ENCODE measurements around the gene ABAT. TPM values are rescaled to one million over a fixed set of nuclear protein-coding genes. Genes with fewer than 3 reads are reported as not detected.
"Not testable (repeated sequence)": the region's sequence is repeated elsewhere in the genome, so short reads cannot be mapped to it uniquely, and the experiment has no call there.

ABAT gene
- total RNA-seq, 2 experiments from 2014 or later: 5.4 to 6.0 TPM

DNA sequence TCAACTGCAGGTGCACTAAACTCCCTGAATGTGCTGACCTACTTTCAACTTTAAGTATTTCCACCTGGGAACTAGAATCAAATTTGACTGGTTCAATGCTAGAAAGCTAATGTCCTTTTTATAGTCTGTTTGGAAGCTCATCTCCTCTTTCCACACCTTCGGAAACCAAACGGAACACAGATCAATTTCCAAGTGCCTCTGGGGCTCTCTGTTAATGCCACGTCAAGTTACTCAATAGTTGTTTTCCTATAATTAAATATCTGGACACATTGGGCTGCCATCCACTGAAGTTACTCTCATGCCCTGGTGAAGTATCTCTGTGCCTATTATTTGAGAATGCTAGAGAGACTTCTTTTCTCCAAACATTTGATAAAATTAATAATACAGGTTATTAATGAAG, 29.7 kb downstream of the ABAT start:
- Mint-ChIP-seq H3K27ac (no peak overlapping the region), H3K9me3 (no peaks in the 10 kb centered on the region), H3K27me3 (no peaks in the 10 kb centered on the region), H3K36me3 (no peaks in the 10 kb centered on the region), H3K4me3 (no peak overlapping the region), H3K4me1 (no peaks in the 10 kb centered on the region)
- ATAC-seq (ENCODE audit: low read depth): no peak
- POLR2A ChIA-PET: no interaction called here
- no peak for DNase-seq

DNA sequence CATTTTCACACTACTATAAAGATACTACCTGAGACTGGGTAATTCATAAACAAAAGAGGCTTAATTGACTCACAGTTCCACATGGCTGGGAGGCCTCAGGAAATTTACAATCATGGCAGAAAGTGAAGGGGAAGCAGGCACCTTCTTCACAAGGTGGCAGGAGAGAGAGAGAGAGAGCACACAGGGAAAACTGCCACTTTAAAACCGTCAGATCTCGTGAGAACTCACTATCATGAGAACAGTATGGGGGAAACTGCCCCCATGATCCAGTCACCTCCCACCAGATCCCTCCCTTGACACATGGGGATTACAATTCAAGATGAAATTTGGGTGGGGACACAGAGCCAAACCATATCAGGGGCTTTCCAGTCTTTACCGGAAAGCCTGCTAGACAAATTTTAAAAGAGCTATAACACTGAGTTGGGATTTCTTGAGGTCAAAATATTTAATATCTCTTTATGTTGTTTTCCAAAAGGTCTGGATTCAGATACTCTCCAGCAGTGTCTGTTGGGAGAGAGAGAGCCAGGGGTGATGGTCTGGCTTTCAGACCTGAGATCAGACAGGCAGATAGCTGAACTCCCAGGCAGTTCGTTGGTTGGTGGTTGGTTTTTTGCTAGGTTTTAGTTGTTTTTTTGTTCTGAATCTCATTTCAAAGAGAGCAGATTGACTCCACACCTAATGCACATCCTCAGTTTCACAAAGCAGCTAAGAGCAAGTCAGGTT, 30.8 kb downstream of the ABAT start:
- H3K9me3 Mint-ChIP-seq; H3K4me1 Mint-ChIP-seq; H3K27me3 Mint-ChIP-seq; DNase-seq; ATAC-seq (ENCODE audit: low read depth); H3K4me3 Mint-ChIP-seq; POLR2A ChIA-PET; H3K27ac Mint-ChIP-seq; H3K36me3 Mint-ChIP-seq: not testable (repeated sequence)

DNA sequence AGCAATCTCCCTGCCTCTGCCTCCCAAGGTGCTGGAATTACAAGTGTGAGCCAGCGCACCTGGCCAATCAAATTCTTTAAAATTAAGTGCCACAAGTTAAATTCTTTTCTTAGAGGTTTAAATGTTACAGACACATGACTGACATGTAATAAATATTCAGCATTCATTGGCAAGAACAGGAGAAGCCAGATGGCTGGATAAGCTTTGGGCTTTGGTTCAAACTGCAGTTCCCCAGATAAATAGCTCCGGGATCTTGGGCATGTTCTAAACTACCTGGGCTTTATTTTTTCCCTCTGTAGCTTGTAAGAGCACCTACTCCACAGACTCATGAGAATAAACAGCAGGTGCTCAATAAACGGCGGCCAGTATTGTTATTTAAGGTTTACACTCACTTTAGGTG, 34.1 kb downstream of the ABAT start:
- peaks cover 2% of the 10 kb centered on the region for H3K36me3 Mint-ChIP-seq
- H3K9me3 Mint-ChIP-seq: peaks cover 4% of the 10 kb centered on the region
- ATAC-seq (ENCODE audit: low read depth): no peak
- no peaks in the 10 kb centered on the region for H3K27me3 Mint-ChIP-seq
- peaks cover 3% of the 10 kb centered on the region for H3K4me1 Mint-ChIP-seq
- no peak overlapping the region for H3K4me3 Mint-ChIP-seq
- DNase-seq: no peak
- H3K27ac Mint-ChIP-seq: no peak overlapping the region
- POLR2A ChIA-PET: no interaction called here

DNA sequence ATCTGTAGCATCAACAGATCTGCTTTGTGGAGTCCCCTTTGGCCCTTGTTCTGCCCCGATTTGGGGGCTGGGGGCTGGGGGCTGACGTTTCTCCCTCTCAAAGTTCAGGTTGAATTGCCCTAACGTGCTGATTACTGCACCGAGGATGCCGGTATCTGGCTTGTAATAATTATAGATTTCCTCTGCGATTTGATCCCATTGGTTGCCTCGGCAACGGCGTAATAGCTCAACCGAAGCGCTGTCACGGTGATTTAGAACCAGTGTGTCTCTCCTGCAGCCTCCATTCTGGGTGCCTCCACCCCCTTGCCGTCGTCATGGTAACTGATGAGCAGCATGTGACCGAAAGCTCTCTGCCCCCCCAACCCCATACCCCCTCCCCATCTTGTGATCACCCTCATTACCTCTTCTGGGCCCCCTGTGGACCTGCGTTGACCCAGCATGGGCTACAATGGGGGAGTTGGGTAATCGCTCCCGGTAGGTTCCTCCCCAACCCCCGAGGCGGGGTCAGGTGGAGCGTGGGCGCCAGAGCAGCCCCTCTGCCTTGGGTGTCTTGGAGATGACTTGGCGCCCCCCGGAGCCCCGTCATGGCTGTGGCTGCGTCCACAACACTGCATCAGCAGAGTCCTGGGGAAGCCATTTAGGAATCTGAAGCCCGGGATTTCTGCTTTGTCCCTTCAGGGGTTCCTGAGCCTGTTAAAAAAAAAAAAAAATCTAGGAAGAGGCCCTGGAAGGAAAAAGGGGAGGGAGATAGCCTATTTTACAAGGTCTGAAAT, 38.4 kb downstream of the ABAT start:
- POLR2A ChIA-PET: no interaction called here
- Mint-ChIP-seq H3K27ac (no peak overlapping the region), H3K36me3 (peaks cover 2% of the 10 kb centered on the region), H3K9me3 (peaks cover 4% of the 10 kb centered on the region), H3K27me3 (no peaks in the 10 kb centered on the region), H3K4me3 (no peak overlapping the region), H3K4me1 (peaks cover 3% of the 10 kb centered on the region)
- no peak for ATAC-seq (ENCODE audit: low read depth)
- no peak for DNase-seq

DNA sequence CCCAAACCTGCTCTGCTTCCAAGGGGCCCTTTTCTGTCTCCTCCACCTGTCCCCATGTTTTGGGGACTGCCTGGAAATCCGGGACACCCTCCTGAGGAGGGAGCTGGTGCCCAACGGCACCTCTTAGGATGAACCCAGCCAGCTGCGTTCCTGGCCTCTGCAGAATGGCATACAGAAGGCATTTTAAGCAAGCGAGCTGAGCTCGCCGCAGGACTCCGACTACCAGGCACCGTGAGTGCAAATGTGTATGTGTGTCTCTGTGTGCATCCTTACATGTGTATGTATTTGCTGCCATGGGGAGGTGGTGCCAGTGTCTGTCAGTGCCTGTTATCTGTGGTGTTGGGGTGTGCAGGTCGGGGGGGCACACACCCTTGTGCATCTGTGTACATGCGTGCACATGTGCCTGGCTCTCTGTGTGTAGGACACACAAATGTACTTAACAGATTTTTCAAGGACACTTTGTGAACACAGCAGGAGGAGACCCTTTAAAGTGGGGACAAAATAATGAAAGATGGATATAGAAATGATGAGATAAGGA, 39.3 kb downstream of the ABAT start:
- Mint-ChIP-seq H3K36me3 (peaks cover 2% of the 10 kb centered on the region), H3K27ac (no peak overlapping the region), H3K9me3 (peaks cover 6% of the 10 kb centered on the region), H3K4me1 (peaks cover 3% of the 10 kb centered on the region), H3K27me3 (no peaks in the 10 kb centered on the region), H3K4me3 (no peak overlapping the region)
- ATAC-seq (ENCODE audit: low read depth) (no peak), DNase-seq (no peak)
- POLR2A ChIA-PET: no interaction called here

DNA sequence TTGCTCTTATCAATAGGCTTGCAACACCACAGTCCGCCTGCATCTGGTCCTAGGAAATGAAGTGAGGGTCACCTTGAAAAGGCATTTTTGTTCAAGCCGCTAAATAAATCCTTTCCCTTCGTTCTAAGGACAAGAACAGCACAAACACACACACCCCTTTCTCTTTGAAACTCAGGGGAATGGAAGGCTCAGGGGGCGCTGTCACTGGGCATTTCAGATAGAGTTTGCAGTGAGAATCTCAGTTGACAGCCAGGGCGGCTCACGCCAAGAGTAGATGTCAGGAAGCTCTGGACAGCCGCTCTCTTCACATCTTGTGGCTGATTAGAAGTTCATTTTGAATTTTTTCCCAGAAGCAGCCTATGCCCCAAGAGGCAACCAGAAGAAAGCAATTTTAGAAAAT, 39.8 kb downstream of the ABAT start:
- Mint-ChIP-seq H3K4me3 (no peak overlapping the region), H3K36me3 (peaks cover 2% of the 10 kb centered on the region), H3K27me3 (no peaks in the 10 kb centered on the region), H3K4me1 (peaks cover 3% of the 10 kb centered on the region), H3K9me3 (peaks cover 6% of the 10 kb centered on the region), H3K27ac (no peak overlapping the region)
- POLR2A ChIA-PET: no interaction called here
- no peak for DNase-seq
- ATAC-seq (ENCODE audit: low read depth): no peak

DNA sequence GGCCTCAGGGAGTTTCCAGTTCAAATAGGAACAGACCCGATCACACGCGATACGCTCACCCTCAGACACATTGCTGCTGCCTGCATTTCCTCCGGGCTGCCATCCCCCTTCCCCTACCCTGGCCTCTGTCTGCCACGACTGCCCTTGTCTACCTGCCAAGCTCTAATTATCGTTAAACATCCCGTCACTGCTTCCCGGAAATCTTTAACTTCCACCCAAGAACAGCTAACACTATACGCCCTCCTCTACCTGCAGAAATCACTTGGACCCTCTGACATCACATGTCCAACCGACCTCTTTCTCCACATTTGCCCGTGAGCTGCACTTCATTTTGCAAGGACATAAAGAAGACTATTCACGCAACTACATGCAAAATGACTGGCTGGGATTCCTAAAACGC, 40.4 kb downstream of the ABAT start:
- Mint-ChIP-seq H3K36me3 (peaks cover 2% of the 10 kb centered on the region), H3K4me1 (peaks cover 3% of the 10 kb centered on the region), H3K27me3 (no peaks in the 10 kb centered on the region), H3K4me3 (no peak overlapping the region), H3K27ac (no peak overlapping the region), H3K9me3 (peaks cover 6% of the 10 kb centered on the region)
- ATAC-seq (ENCODE audit: low read depth): no peak
- no peak for DNase-seq
- POLR2A ChIA-PET: no interaction called here

DNA sequence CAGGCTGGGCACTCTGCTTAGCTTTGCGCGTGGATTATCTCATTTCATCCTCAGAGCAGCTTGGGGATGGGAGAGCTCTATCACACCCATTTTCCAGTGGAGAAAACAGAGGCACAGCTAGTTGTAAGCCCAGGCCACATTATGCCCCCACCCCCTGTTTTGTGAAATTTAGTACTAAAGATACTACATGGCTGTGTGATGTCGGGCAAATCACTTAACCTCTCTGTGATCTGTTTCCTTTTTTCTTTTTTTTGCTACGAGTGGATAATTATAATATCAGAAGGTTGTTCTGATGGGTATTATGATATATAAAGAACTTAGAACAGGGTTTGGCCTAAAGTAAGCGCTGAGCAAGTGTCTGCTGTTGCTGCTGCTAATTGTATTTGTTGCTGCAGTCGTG, 41.6 kb downstream of the ABAT start:
- Mint-ChIP-seq H3K4me3 (no peak overlapping the region), H3K9me3 (peaks cover 6% of the 10 kb centered on the region), H3K4me1 (peaks cover 3% of the 10 kb centered on the region), H3K36me3 (no peaks in the 10 kb centered on the region), H3K27me3 (no peaks in the 10 kb centered on the region), H3K27ac (no peak overlapping the region)
- no peak for ATAC-seq (ENCODE audit: low read depth)
- POLR2A ChIA-PET: no interaction called here
- no peak for DNase-seq

DNA sequence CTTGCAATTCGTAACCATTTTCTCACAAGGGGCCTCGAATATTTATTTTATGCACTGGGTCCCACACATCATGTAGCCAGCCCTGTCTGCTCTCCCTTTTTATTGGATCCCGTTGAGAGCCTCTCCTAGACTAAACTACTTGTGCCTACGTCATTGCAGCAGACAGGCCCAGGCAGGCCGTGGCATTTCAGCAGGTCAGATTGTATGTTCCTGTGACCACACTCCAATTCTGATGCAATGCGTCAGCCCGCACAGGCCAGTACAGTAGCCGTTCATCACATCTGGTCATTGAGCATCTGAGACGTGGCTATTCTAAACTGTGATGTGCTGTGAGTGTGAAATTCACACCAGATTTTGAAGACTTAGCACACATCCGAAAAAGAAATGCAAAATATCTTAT, 42.2 kb downstream of the ABAT start:
- no peak overlapping the region for H3K4me3 Mint-ChIP-seq
- no peaks in the 10 kb centered on the region for H3K27me3 Mint-ChIP-seq
- no peak for DNase-seq
- H3K4me1 Mint-ChIP-seq: no peaks in the 10 kb centered on the region
- H3K27ac Mint-ChIP-seq: no peak overlapping the region
- H3K9me3 Mint-ChIP-seq: peaks cover 2% of the 10 kb centered on the region
- no peak for ATAC-seq (ENCODE audit: low read depth)
- POLR2A ChIA-PET: no interaction called here
- H3K36me3 Mint-ChIP-seq: no peaks in the 10 kb centered on the region

DNA sequence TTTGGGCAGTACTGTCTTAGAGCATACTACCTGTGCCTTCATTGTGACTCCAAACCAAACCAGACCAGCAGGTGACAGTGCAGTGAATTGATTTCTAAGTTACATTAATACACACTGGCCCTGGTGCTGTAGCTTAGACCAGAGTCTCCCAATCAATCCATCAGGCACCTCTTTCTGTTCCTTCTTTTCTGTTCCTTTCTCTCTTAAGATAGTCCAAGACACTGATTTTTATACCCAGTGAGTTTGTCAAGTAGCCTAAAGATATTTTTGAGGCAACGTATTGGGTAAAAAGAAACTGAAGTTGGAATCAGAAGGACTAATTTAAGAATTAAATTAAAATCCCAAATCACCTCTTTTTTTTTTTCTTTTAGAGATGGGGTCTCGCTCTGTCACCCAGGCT, 43.1 kb downstream of the ABAT start:
- DNase-seq (no peak), ATAC-seq (ENCODE audit: low read depth) (no peak)
- POLR2A ChIA-PET: no interaction called here
- Mint-ChIP-seq H3K9me3 (peaks cover 1% of the 10 kb centered on the region), H3K4me3 (no peak overlapping the region), H3K4me1 (no peaks in the 10 kb centered on the region), H3K27ac (no peak overlapping the region), H3K36me3 (no peaks in the 10 kb centered on the region), H3K27me3 (no peaks in the 10 kb centered on the region)

DNA sequence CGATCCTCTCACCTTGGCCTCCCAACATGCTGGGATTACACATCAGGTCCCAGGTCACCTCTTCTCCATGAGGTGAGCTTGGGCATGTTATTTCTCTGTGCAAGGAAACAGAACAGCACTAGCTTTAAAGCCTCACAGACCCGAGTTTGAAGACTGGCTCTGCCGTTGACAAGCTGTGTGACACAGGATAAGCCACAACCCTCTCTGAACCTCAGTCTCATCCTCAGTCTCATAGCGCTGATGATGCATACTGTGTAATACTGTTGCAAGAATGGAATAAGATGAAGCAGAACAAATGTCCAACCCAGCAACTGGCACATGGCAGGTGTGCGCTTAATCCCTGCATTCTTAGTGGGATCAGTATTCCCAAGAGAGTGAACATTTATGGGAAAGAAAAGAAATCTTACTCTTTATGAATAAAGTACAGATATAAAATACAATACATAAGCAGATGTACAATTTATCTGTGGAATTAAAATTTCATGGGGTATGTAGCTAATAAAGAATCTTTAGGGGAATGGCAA, 43.5 kb downstream of the ABAT start:
- peaks cover 1% of the 10 kb centered on the region for H3K9me3 Mint-ChIP-seq
- no peaks in the 10 kb centered on the region for H3K4me1 Mint-ChIP-seq
- no peak overlapping the region for H3K27ac Mint-ChIP-seq
- H3K4me3 Mint-ChIP-seq: no peak overlapping the region
- H3K36me3 Mint-ChIP-seq: no peaks in the 10 kb centered on the region
- ATAC-seq (ENCODE audit: low read depth) (no peak), DNase-seq (no peak)
- H3K27me3 Mint-ChIP-seq: no peaks in the 10 kb centered on the region
- POLR2A ChIA-PET: no interaction called here

DNA sequence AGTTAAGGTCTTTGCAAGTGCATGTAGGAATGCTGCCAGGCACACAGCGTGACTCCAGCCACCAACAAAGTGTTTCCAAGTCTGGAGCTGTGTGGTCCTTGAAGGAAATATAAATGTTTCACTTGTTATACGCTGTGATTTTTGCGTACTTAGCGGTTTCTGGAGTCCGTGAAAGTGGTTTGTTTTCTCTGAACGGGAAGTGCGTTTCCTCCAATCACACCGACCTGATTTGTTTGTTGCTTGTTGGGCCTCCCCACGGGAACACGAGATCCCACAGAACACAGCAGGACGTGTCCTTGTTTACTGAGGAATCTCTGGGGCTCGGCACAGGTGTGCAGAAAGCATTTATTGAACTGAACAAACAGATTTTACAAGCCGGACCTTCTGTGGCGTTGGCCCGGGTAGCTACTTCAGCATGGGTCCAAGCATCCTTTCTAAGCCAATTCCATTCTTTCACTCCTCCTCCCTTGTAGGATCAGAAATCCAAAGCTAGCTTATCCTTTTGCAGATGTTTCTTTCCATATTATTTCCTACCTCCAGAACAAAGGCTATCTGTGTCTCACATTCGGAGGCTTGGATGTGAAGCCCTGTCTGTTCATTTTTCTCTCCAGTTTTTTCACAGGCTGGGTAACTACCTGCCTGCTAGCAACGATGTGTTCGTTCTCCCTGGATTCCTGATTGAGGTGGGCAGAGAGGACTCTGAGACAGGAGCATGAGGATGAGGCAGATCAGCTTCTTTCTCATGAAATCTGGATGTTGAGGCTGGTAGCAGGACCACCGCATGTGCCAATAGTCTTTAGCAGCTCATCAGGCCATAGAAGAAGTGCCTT, 44.6 kb downstream of the ABAT start:
- Mint-ChIP-seq H3K4me1 (no peaks in the 10 kb centered on the region), H3K27ac (no peak overlapping the region), H3K27me3 (no peaks in the 10 kb centered on the region), H3K36me3 (no peaks in the 10 kb centered on the region), H3K9me3 (peaks cover 1% of the 10 kb centered on the region), H3K4me3 (no peak overlapping the region)
- POLR2A ChIA-PET: no interaction called here
- no peak for DNase-seq
- ATAC-seq (ENCODE audit: low read depth): no peak

DNA sequence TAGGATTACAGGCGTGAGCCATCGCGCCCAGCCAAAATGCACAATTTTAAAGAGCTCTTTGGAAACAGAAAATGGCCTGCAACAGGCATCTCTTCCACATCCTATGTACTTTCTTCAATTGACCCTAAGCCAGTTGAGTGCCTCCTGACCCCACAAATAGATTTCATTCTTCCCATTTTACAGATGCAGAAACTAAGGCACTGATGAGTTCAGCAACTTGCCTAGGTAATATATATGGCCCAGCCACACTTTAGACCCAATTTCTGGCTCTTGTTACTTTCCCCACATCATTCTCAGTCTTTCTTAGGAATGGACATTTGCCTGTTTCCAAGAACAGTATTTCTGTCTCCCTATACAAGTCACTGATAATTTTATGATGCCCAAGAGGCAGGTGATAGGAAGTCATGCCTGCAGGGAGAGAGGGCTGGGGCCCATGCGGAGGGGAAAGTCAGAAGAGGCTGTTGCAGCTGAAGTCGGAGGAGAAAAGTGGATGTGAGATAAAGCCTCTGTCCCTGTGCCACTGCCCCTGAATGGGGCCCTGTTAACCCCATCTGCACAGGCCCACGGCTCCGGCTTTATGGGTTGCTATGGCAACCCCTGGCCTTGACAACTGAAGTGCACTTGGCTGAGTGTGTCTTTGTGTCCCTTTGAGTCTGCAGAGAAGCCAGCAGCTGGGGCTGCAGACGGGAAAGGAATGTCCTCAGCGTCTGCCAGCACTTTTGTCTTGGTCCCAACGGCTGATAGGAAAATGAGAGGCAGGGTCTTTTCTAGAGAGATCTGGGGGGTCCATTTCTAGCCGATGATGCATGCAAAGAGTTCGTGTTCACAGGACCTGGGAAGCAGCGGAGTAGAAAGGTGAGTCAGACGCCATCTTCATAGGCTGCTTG, 45.9 kb downstream of the ABAT start:
- Mint-ChIP-seq H3K9me3 (peaks cover 1% of the 10 kb centered on the region), H3K27me3 (no peaks in the 10 kb centered on the region), H3K4me3 (no peak overlapping the region), H3K36me3 (no peaks in the 10 kb centered on the region), H3K27ac (no peak overlapping the region), H3K4me1 (no peaks in the 10 kb centered on the region)
- POLR2A ChIA-PET: no interaction called here
- DNase-seq (no peak), ATAC-seq (ENCODE audit: low read depth) (no peak)
